T-helper 1 cell (primary cell): ENCODE measurements around the gene CHMP5.

Experiments
- DNase-seq, 5 donors: peaks; one replicate each; pipeline ENCODE4 v3.0.0-alpha.2; 2012 to 2020

Gene CHMP5

GRCh38 chr9:33318781-33319180, 53.9 kb downstream of the CHMP5 start:
- DNase-seq: no peak

- no peak for DNase-seq
Observed at GRCh38 chr9:33320230-33320567, 55.4 kb downstream of the CHMP5 start.

- DNase-seq: no peak
Observed at GRCh38 chr9:33320568-33321261, 55.9 kb downstream of the CHMP5 start.

- DNase-seq: no peak
Observed at GRCh38 chr9:33329117-33329563, 64.3 kb downstream of the CHMP5 start.

- DNase-seq: no peak
Observed at GRCh38 chr9:33329979-33330378, 65.1 kb downstream of the CHMP5 start.

GRCh38 chr9:33331377-33331891, 66.6 kb downstream of the CHMP5 start:
- no peak for DNase-seq
